Measurements from ENCODE around the gene SUGCT.

SUGCT gene

GRCh38 chr7:40880581-40880980 is 745.8 kb downstream of the SUGCT start:
- H3K4me1 ChIP-seq (ENCODE audit: insufficient read depth, low read length, poor library complexity, severe bottlenecking): no peaks in the 10 kb centered on the region
- no peaks in the 10 kb centered on the region for H3K36me3 ChIP-seq (ENCODE audit: insufficient read depth, low read length)

DNA sequence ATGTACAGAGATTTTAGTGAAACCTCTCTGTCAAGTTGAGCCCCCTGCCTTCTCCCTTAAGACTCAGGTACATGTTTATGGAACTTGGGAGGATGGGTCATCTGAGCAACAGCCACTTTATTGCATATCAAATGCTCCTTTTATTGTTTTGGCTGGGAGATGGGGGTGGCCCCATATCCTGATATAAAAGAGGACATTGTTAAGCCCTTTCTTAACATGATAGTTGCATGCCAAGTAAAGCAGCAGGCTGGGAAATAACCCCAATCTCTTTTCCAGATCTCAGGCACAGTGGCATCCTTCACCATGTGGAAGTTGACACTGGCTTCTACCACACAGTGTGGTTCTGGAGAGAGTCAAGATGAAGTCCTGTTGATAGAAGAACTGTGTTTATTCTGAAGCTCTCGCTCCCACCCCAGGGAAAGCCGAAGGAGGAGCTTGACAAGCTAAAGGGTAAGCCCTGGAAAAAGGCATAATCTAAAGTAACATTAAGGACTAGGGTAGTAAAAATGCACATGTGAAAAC is 746.7 kb downstream of the SUGCT start:
- H3F3A ChIP-seq (ENCODE audit: low read depth): no peaks in the 10 kb centered on the region
- no peaks in the 10 kb centered on the region for H3K79me2 ChIP-seq (ENCODE audit: insufficient read depth, low read length)
- TF ChIP-seq CTCF (conservative IDR thresholded peaks at IDR 0.05; ENCODE audit: low read length) (no peak), EZH2phosphoT487 (IDR thresholded peaks at IDR 0.05; ENCODE audit: borderline replicate concordance) (no peak)

More at GRCh38 chr7:40880581-40880980, 745.8 kb downstream of the SUGCT start:
- H3K4me2 ChIP-seq (ENCODE audit: low read depth, low read length, poor library complexity, severe bottlenecking): no peak overlapping the region
- H3K4me3 ChIP-seq (ENCODE audit: low read length, poor library complexity, severe bottlenecking): no peak overlapping the region
- no peaks in the 10 kb centered on the region for H3K79me2 ChIP-seq (ENCODE audit: insufficient read depth, low read length)
- no peak for TF ChIP-seq CTCF (conservative IDR thresholded peaks at IDR 0.05; ENCODE audit: low read length)
- TF ChIP-seq EZH2phosphoT487 (IDR thresholded peaks at IDR 0.05; ENCODE audit: borderline replicate concordance): no peak
- no peak overlapping the region for H2AFZ ChIP-seq (ENCODE audit: low read length)
- H3K9ac ChIP-seq (ENCODE audit: low read depth, low read length, poor library complexity, severe bottlenecking): no peak overlapping the region
- no peaks in the 10 kb centered on the region for H4K20me1 ChIP-seq (ENCODE audit: insufficient read depth, low read length, poor library complexity, severe bottlenecking)
- H3K9me3 ChIP-seq (ENCODE audit: insufficient read depth, low read depth, low read length): 0 out of 2 replicates have a peak, but pooled peaks cover 3% of the 10 kb centered on the region
- H3K9me2 ChIP-seq (replicated peaks; ENCODE audit: low read depth, low read length): no peaks in the 10 kb centered on the region
- H3F3A ChIP-seq (ENCODE audit: low read depth): no peaks in the 10 kb centered on the region
- H3K27me3 ChIP-seq (ENCODE audit: insufficient read depth, low read length, poor library complexity, severe bottlenecking): no peaks in the 10 kb centered on the region

GRCh38 chr7:40882071-40882658 is 747.4 kb downstream of the SUGCT start:
- Histone ChIP-seq H4K20me1 (ENCODE audit: insufficient read depth, low read length, poor library complexity, severe bottlenecking) (no peaks in the 10 kb centered on the region), H3K79me2 (ENCODE audit: insufficient read depth, low read length) (no peaks in the 10 kb centered on the region), H3K9me2 (replicated peaks; ENCODE audit: low read depth, low read length) (no peaks in the 10 kb centered on the region), H3K4me3 (ENCODE audit: low read length, poor library complexity, severe bottlenecking) (no peak overlapping the region), H3K36me3 (ENCODE audit: insufficient read depth, low read length) (no peaks in the 10 kb centered on the region), H3K4me2 (ENCODE audit: low read depth, low read length, poor library complexity, severe bottlenecking) (no peak overlapping the region), H2AFZ (ENCODE audit: low read length) (no peak overlapping the region), H3K4me1 (ENCODE audit: insufficient read depth, low read length, poor library complexity, severe bottlenecking) (no peaks in the 10 kb centered on the region), H3K9ac (ENCODE audit: low read depth, low read length, poor library complexity, severe bottlenecking) (no peak overlapping the region), H3K9me3 (ENCODE audit: insufficient read depth, low read depth, low read length) (peaks cover 3% of the 10 kb centered on the region; the same call in 1 of the 2 replicates), H3K27me3 (ENCODE audit: insufficient read depth, low read length, poor library complexity, severe bottlenecking) (no peaks in the 10 kb centered on the region), H3F3A (ENCODE audit: low read depth) (no peaks in the 10 kb centered on the region)
- TF ChIP-seq EZH2phosphoT487 (IDR thresholded peaks at IDR 0.05; ENCODE audit: borderline replicate concordance): no peak
- TF ChIP-seq CTCF (conservative IDR thresholded peaks at IDR 0.05; ENCODE audit: low read length): no peak

More for the DNA sequence above, 746.7 kb downstream of the SUGCT start:
- no peak overlapping the region for H3K4me3 ChIP-seq (ENCODE audit: low read length, poor library complexity, severe bottlenecking)
- H3K4me1 ChIP-seq (ENCODE audit: insufficient read depth, low read length, poor library complexity, severe bottlenecking): no peaks in the 10 kb centered on the region
- H3K9ac ChIP-seq (ENCODE audit: low read depth, low read length, poor library complexity, severe bottlenecking): no peak overlapping the region
- H3K36me3 ChIP-seq (ENCODE audit: insufficient read depth, low read length): no peaks in the 10 kb centered on the region
- no peaks in the 10 kb centered on the region for H3K9me2 ChIP-seq (replicated peaks; ENCODE audit: low read depth, low read length)
- H3K9me3 ChIP-seq (ENCODE audit: insufficient read depth, low read depth, low read length): peaks cover 3% of the 10 kb centered on the region; the same call in 1 of the 2 replicates
- no peaks in the 10 kb centered on the region for H3K27me3 ChIP-seq (ENCODE audit: insufficient read depth, low read length, poor library complexity, severe bottlenecking)
- H4K20me1 ChIP-seq (ENCODE audit: insufficient read depth, low read length, poor library complexity, severe bottlenecking): no peaks in the 10 kb centered on the region
- H2AFZ ChIP-seq (ENCODE audit: low read length): no peak overlapping the region
- no peak overlapping the region for H3K4me2 ChIP-seq (ENCODE audit: low read depth, low read length, poor library complexity, severe bottlenecking)
